ENCODE measurements around the gene ATP11A.
"Not testable (repeated sequence)": the region's sequence is repeated elsewhere in the genome, so short reads cannot be mapped to it uniquely, and the experiment has no call there.

ATP11A gene

DNA sequence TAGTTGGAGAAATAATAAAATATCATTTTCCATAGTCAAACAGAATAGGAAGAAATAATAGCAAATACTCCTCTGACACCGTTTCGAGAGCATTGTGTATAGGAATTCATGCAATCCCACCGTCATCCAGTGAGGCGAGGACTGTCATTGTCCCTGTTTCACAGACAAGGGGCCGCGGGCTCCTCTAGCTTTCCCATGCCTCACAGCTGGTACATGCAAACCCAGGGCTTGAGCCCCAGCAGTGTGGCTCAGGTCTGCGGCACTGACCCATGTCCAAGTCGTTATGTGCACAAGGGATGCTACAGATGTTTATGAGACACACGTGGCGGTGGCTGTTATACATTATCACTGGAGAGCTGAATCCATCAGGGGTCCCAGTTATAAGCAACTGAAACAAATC lies 18.5 kb upstream of the ATP11A start:
- no peak for DNase-seq

- no peak for DNase-seq
Measured at GRCh38 chr13:112672651-112673284, 17.1 kb upstream of the ATP11A start.

DNA sequence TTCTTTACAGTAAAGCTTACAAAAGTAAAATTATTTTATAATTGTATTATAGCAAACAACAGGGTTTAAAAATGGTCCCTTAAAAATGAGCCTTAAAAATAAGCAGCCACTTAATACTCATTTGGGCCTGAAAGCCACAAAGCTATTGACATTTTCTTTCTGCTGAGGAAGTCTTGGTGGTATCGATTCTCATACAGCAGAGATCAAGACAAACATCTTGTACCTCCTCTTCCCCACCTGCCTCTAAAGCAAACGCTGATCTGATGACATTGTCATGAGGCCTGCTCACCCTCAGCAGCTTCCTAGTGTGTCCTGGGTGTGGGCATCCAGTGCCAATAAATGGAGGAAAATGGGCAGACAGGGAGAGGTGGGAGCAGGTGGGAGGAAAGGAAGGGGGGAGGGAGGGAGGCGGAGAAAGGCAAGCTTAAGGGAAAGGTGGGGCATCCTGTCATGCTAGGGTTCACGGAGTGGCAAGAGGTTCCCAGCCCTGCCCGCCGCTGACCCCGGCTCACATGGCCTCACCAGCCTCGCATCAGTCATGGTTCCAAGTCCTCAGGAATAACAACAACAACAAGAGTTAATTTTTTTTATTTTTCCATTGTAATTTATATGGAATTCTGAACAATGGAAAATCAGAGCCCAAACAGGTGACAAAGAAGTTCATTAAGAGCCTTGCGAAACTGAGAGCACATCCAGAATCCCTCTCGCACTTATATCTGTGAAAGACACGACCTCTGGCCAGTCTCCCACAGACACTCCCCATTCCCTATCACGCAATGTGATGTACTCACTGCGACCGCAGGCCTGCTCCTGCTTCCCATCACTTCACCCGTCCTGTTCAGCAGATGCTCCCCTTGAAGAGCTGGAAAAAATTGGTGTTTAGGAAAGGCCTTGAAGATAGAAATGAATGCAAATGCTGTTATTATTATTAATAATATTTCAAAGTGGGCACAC lies 15.1 kb upstream of the ATP11A start:
- DNase-seq: no peak

GRCh38 chr13:112675366-112675756 lies 14.5 kb upstream of the ATP11A start:
- DNase-seq: no peak

DNA sequence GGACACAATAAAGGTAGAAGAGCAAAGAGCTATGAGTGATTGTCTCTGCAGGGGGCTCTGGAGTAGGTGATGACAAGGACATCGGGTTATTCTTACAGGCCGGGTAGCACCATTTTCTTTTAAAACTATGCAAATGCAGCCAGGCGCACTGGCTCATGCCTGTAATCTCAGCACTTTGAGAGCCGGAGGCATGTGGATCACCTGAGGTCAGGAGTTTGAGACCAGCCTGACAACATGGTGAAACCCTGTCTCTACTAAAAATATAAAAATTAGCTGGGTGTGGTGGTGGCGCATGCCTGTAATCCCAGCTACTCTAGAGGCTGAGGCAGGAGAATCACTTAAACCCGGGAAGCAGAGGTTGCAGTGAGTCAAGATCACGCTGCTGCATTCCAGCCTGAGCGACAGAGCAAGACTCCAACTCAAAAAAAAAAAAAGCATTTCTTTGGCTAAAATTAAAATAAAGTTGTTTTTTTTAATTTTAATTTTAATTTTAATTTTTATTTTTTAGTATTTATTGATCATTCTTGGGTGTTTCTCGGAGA lies 12.3 kb upstream of the ATP11A start:
- not testable (repeated sequence) for DNase-seq

DNA sequence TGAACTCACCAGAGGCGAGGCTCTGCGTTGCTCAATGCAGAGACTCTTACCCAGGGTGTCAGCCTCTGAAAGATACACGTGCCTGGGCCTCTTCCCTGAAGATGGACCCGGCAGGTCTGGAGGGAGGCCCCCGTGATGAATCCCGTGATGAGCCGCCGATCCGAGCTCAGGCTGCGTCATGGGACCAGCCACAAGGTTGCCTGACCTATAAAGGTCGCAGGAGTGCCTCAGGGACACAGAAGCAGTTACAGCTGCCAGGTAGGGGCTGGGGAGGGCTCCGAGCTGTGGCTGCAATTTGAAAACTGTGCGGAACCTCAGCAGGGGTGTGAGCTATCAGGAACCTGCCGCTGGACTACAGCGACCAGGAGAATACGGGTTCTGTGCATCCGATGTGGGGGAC lies 10.5 kb upstream of the ATP11A start:
- DNase-seq: no peak

GRCh38 chr13:112679932-112680677 lies 9.7 kb upstream of the ATP11A start:
- no peak for DNase-seq

DNA sequence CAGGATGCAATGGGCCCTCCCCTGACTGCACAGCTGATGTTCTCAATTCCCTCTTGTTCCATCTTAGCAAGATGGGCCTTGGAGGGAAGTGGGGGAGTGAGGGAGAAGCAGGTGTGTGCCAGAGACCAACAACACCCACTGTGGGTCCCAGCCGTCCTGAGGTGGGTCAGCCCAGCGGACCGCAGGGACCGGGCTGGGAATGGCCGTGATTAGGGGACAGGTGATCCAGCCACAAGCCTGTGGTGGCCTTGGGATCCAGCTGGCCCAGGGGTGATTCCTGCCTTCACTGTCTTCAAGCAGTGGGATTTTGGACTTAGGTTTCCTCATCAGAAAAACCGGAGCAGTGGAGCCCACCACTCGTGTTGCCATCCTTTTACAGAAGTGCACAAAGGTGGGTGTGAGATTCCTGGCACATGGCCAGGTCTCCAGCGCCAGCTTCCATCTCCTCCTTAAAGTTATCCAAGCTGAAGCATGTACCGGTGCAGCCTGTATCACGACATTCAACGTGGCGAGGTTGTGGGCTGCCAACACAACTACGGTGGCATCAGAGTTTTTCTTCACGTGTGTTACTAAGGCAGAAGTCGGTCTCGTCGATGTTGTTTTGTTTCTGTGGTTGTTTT lies 9.0 kb upstream of the ATP11A start:
- no peak for DNase-seq

- no peak for DNase-seq
Measured at GRCh38 chr13:112683581-112683980, 6.3 kb upstream of the ATP11A start.

DNA sequence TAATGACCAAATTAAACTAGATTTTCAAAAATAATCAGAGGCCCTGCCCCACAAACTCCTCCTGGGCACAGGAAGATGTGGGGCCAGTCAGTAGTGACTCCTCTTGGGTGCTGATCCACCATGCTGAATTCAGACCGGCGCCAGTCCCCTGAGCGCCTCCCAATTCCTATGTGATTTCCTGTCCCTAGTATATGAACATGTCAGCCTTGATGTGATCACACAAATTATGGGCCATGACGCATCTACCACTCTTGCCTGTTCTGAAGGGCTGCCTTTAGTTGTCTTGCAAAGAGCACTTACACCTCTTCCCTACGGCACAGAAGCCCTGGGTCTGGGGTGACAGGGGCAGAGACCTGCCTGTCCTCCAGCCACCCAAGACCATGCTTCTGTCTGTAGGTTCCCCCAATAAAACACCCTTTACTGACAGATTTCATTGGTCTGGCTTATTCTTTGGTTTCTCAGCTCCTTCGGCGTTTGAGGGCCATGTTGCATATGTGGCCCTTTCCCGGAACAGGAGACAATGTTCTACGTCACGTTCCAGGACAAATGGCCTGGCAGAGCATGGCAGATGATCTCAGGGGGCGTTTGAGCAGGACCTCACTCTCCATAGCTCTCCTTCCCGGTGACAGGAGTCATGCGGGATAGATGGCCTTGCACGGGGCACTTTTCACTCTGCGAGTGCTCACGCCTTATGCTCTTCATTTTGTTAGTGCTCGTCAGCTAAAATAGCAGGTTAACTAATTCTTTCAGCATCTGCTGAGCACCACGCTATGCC lies 5.6 kb upstream of the ATP11A start:
- DNase-seq: no peak

- not testable (repeated sequence) for DNase-seq
Measured at GRCh38 chr13:112685189-112685805, 4.5 kb upstream of the ATP11A start.

GRCh38 chr13:112685896-112686295 lies 3.9 kb upstream of the ATP11A start:
- no peak for DNase-seq

GRCh38 chr13:112686364-112686763 lies 3.5 kb upstream of the ATP11A start:
- DNase-seq: no peak

DNA sequence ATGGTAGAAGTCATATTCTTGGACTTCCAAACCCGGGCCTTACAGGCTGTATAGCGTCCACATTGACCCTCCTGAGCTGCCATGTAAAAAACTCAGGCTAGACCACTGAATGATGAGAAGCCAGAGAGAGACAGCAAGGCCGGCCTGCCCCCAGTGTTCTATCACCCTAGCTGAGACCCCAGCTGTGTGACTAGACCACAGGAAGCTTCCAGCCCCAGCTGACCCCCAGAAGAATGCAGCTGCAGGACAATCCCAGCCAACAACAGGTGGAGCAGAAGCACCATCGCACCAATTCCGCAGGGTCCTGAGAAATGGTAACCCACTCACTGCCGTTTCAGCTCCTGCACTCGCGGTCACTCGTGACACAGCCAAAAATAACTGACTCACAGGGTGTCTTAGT lies 2.9 kb upstream of the ATP11A start:
- DNase-seq: no peak

DNA sequence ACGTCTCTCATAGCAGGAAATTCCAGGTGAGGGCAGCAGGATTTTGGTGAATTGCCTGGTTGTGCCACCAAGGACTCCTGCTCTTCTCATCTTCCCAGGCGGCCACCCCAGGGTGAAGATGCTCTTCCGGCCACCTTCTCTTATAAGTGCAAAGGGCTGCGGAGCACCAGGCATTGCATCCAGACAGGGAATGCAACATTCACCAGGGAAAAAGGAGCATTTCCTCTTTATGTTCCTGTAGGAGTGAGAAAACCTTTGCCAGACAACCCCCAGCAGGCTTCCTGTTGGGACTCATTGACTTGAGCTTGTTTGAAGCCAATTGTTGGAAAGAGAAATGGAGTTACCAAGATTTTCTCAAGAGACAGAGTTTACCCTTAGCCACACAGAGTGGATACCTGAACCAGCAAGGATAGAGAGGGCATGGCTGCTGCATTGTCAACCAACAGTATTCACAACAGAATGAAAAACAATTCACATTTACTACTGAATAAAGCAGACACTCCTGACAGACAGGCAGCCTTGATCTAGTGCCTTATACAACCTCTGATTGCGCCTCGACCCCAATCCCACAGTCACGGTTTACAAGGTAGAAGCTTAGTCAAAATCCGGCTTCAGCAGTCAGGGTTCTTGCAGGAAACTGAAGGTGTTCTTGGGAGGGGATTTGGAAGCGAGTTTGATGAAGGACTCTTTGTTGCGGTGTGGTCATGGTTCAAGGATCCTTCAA lies 1.8 kb upstream of the ATP11A start:
- DNase-seq: peak in 1 of 2 experiments; percentile 35

DNA sequence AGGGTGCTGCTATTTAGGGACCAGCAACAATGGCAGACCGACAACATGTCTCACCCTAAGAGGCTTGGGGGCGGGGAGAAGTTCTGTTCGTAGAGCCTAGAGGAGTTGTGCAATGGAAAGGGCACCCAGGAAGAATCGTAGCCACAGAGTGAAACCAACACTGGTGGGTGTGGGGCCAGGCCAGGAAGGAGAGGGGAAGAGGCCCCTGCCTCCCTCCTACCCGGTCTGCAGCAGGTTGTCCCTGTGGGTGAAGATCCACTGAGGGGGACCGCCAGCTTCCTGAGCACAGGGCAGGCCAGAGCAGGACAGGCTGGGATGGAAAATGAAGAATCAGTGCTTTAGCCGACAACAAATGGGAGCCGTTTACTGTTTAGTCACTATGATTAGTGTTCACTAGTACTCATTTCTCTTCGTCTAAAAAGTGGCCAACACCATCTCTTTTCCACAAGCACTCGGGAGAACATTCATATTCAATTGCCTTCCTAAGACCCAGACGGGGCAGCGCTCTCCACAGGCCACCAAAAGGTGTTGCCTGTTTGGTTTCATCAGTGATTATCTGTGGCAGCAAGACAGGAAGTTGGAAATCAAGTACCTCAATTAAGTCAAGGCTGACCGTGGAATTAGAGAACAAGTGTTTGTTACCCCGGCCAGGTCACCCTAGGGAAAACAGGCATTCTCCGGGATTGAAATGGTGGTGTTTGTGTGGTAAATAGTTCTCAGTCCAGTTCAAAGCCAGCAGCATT lies 1.1 kb upstream of the ATP11A start:
- peak in 1 of 2 experiments; percentile 33 for DNase-seq

DNA sequence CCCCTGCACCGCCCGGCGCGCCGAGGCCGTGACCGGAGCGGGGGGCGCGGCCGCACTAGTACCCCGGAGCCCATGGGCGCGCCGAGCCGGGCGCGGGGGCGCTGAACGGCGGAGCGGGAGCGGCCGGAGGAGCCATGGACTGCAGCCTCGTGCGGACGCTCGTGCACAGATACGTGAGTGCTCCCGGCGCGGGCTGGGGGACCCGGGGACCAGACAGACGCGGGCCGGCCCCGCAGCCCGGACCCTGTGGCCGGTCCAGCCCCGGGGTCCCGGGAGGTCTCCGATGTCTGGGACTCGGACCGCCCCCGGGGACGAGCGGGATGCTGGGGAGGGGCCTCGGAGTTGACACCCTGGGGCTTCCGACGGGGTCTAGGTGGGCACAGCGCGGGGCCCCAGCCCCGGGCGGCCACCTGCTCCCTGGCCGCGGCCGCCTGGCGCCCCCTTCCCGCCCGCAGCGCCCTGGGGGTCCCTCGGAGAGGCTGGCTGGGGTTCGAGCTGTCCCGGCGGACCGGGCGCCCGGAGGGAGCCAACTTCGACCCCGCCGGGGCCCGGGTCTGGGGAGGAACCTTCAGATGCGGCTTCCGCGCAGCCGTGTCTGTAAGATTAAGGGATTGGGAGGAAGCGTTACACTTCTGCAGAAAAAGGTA lies 568 bp downstream of the ATP11A start:
- DNase-seq: peak in 1 of 2 experiments; percentile 45

- DNase-seq: no peak
Measured at GRCh38 chr13:112692104-112692503, 2.3 kb downstream of the ATP11A start.

- no peak for DNase-seq
Measured at GRCh38 chr13:112692586-112692985, 2.7 kb downstream of the ATP11A start.

Data from NCI-H187 (cell line).